A549 (cell line): ENCODE data around the gene AWAT2.

Experiments
- CEBPB ChIP-seq, 2 experiments: fragments of >200 bp in 1 of 2; sonication (Bioruptor Twin) in 1 of 2; formaldehyde crosslinking in 1 of 2; IDR thresholded peaks; 2 replicates each; pipeline ENCODE4 v1.6.1; 2012 to 2016
- CTCF ChIP-seq: fragments of >200 bp; sonication (Bioruptor Twin); formaldehyde crosslinking; IDR thresholded peaks from 3 replicates; pipeline ENCODE4 v1.5.1; 2016
- JUN ChIP-seq, 2 experiments: fragments of >200 bp; sonication (Bioruptor Twin); formaldehyde crosslinking; IDR thresholded peaks; 2 replicates in 1 of 2; 3 replicates in 1 of 2; pipeline ENCODE4 v1.6.1; 2016 to 2017

- TF ChIP-seq JUN (IDR thresholded peaks at IDR 0.05) (no peak), CEBPB (IDR thresholded peaks at IDR 0.05) (no peak), CTCF (no peak)
Measured at GRCh38 chrX:70032792-70033191, 16.9 kb downstream of the AWAT2 start.
